GM21390 (cell line): Measurements from ENCODE around the gene NECTIN2.
"Not testable (repeated sequence)": the region's sequence is repeated elsewhere in the genome, so short reads cannot be mapped to it uniquely, and the experiment has no call there.

Experiments used
- ATAC-seq: cut with Tn5 transposase; IDR thresholded peaks from one replicate; pipeline ENCODE4 v1.9.1; 2021; ENCODE audit not compliant: unreplicated experiment

Gene NECTIN2

DNA sequence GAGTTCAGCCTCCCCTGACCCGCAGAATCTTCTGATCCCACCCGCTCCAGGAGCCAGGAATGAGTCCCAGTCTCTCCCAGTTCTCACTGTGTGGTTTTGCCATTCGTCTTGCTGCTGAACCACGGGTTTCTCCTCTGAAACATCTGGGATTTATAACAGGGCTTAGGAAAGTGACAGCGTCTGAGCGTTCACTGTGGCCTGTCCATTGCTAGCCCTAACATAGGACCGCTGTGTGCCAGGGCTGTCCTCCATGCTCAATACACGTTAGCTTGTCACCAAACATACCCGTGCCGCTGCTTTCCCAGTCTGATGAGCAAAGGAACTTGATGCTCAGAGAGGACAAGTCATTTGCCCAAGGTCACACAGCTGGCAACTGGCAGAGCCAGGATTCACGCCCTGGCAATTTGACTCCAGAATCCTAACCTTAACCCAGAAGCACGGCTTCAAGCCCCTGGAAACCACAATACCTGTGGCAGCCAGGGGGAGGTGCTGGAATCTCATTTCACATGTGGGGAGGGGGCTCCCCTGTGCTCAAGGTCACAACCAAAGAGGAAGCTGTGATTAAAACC, 58.4 kb downstream of the NECTIN2 start:
- ATAC-seq = no peak

DNA sequence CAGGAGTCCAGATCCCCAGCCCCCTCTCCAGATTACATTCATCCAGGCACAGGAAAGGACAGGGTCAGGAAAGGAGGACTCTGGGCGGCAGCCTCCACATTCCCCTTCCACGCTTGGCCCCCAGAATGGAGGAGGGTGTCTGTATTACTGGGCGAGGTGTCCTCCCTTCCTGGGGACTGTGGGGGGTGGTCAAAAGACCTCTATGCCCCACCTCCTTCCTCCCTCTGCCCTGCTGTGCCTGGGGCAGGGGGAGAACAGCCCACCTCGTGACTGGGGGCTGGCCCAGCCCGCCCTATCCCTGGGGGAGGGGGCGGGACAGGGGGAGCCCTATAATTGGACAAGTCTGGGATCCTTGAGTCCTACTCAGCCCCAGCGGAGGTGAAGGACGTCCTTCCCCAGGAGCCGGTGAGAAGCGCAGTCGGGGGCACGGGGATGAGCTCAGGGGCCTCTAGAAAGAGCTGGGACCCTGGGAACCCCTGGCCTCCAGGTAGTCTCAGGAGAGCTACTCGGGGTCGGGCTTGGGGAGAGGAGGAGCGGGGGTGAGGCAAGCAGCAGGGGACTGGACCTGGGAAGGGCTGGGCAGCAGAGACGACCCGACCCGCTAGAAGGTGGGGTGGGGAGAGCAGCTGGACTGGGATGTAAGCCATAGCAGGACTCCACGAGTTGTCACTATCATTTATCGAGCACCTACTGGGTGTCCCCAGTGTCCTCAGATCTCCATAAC, 59.5 kb downstream of the NECTIN2 start, which contains the start of gene APOE:
Gene APOE, plus strand, starts transcription at position 360 of the 724 bp plus-strand sequence. CDS start 829 bp downstream, outside the sequence.
- no peak for ATAC-seq

DNA sequence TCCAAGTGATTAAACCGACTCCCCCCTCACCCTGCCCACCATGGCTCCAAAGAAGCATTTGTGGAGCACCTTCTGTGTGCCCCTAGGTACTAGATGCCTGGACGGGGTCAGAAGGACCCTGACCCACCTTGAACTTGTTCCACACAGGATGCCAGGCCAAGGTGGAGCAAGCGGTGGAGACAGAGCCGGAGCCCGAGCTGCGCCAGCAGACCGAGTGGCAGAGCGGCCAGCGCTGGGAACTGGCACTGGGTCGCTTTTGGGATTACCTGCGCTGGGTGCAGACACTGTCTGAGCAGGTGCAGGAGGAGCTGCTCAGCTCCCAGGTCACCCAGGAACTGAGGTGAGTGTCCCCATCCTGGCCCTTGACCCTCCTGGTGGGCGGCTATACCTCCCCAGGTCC, 61.5 kb downstream of the NECTIN2 start:
- ATAC-seq = no peak

DNA sequence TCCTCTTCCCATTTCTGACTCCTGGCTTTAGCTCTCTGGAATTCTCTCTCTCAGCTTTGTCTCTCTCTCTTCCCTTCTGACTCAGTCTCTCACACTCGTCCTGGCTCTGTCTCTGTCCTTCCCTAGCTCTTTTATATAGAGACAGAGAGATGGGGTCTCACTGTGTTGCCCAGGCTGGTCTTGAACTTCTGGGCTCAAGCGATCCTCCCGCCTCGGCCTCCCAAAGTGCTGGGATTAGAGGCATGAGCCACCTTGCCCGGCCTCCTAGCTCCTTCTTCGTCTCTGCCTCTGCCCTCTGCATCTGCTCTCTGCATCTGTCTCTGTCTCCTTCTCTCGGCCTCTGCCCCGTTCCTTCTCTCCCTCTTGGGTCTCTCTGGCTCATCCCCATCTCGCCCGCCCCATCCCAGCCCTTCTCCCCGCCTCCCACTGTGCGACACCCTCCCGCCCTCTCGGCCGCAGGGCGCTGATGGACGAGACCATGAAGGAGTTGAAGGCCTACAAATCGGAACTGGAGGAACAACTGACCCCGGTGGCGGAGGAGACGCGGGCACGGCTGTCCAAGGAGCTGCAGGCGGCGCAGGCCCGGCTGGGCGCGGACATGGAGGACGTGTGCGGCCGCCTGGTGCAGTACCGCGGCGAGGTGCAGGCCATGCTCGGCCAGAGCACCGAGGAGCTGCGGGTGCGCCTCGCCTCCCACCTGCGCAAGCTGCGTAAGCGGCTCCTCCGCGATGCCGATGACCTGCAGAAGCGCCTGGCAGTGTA, 62.2 kb downstream of the NECTIN2 start:
- ATAC-seq = no peak

DNA sequence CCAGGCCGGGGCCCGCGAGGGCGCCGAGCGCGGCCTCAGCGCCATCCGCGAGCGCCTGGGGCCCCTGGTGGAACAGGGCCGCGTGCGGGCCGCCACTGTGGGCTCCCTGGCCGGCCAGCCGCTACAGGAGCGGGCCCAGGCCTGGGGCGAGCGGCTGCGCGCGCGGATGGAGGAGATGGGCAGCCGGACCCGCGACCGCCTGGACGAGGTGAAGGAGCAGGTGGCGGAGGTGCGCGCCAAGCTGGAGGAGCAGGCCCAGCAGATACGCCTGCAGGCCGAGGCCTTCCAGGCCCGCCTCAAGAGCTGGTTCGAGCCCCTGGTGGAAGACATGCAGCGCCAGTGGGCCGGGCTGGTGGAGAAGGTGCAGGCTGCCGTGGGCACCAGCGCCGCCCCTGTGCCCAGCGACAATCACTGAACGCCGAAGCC, 62.8 kb downstream of the NECTIN2 start:
- no peak for ATAC-seq

DNA sequence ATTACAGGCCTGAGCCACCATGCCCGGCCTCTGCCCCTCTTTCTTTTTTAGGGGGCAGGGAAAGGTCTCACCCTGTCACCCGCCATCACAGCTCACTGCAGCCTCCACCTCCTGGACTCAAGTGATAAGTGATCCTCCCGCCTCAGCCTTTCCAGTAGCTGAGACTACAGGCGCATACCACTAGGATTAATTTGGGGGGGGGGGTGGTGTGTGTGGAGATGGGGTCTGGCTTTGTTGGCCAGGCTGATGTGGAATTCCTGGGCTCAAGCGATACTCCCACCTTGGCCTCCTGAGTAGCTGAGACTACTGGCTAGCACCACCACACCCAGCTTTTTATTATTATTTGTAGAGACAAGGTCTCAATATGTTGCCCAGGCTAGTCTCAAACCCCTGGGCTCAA, 63.7 kb downstream of the NECTIN2 start:
- no peak for ATAC-seq

DNA sequence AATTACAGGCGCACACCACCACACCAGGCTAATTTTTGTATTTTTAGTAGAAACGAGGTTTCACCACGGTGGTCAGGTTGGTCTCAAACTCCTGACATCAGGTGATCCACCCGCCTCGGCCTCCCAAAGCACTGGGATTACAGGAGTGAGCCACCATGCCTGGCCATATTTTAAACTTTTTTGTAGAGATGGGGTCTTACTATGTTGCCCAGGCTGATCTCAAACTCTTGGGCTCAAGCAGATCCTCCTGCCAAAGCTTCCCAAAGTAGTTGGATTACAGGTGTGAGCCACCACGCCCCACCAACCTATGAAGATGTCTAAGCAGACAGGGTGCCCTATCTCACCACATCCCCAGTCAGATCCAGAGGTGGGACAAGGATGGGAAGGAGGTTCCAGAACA, 65.8 kb downstream of the NECTIN2 start:
- not testable (repeated sequence) for ATAC-seq

DNA sequence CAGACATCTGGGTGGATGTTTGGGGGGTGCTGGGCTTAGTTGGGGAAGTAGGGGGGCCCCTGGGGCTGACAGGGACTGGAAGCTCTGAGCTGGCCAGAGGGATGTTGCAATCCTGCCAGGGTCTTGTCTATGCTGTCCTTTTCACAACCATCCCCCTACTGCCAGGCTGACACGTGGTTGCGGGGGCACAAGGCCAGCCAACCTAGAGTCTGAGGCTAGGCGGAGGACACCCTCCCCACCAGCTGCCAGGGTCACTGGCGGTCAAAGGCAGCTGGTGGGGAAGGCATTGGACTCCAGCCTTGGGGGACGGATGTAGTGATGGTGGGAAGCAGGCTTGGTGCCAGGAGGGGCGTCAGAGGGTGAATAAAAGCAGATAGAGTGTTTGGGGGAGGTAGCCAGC, 66.8 kb downstream of the NECTIN2 start:
- ATAC-seq = no peak

DNA sequence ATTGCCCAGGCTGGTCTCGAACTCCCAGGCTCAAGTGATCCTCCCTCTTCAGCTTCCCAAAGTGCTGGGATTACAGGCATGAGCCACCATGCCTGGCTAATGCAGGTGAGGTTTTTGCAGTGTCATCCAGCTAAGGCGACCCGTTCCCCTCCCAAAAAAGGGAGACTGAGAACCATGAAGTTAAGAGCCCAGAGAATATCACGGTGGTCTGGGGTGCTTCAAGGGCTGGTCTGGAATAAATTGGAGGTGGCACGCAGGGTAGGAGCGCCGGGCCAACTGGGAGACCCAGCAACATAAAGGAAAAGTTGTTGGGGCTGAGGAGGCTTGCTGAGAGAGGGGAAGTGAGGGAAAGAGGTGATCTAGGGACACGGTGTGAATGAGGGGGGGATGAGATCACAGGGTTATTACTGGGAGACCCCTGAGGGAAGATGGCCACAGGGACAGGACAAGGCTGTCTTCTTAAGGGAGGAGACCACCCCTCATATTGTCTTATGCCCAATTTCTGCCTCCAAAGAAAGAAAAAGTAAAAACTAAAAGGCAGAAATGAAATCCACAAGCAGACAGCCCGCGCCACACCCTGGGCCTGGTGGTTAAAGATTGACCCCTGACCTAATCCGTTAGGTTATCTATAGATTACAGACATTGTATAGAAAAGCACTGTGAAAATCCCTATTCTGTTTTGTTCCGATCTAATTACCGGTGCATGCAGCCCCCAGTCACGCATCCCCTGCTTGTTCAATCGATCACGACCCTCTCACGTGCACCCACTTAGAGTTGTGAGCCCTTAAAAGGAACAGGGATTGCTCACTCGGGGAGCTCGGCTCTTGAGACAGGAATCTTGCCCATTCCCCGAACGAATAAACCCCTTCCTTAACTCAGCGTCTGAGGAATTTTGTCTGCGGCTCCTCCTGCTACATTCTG, 67.7 kb downstream of the NECTIN2 start:
- ATAC-seq = not testable (repeated sequence)

DNA sequence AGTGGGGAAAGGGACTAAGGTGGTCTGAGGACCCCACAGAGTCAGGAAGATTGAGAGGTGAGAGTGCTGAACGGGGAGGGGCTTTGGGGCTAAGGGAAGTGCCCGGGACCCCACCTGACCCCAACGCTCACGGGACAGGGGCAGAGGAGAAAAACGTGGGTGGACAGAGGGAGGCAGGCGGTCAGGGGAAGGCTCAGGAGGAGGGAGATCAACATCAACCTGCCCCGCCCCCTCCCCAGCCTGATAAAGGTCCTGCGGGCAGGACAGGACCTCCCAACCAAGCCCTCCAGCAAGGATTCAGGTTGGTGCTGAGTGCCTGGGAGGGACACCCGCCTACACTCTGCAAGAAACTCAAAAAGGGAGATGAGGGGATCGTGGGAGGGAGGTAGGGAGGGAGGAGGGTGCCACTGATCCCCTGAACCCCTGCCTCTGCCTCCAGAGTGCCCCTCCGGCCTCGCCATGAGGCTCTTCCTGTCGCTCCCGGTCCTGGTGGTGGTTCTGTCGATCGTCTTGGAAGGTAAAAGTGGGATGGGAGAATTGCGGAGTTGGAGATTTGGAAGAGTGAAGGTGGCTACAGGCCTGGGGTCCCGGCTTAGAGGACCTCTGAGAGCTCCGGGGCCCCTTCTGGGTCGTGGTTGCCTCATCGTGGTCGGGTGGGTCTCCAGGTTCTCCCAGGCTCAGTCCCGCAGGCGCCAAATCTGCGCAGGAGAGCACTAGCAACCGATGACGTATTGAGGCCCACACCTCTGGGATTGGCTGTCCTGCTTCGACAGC, 68.5 kb downstream of the NECTIN2 start, which contains the start of gene APOC1:
Gene APOC1, plus strand, starts transcription at position 176 of the 774 bp plus-strand sequence. Its CDS starts 284 bp downstream, at position 460.
- not testable (repeated sequence) for ATAC-seq

DNA sequence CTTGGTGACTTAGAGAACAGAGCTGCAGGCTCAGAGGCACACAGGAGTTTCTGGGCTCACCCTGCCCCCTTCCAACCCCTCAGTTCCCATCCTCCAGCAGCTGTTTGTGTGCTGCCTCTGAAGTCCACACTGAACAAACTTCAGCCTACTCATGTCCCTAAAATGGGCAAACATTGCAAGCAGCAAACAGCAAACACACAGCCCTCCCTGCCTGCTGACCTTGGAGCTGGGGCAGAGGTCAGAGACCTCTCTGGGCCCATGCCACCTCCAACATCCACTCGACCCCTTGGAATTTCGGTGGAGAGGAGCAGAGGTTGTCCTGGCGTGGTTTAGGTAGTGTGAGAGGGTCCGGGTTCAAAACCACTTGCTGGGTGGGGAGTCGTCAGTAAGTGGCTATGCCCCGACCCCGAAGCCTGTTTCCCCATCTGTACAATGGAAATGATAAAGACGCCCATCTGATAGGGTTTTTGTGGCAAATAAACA, 78.2 kb downstream of the NECTIN2 start:
- no peak for ATAC-seq

DNA sequence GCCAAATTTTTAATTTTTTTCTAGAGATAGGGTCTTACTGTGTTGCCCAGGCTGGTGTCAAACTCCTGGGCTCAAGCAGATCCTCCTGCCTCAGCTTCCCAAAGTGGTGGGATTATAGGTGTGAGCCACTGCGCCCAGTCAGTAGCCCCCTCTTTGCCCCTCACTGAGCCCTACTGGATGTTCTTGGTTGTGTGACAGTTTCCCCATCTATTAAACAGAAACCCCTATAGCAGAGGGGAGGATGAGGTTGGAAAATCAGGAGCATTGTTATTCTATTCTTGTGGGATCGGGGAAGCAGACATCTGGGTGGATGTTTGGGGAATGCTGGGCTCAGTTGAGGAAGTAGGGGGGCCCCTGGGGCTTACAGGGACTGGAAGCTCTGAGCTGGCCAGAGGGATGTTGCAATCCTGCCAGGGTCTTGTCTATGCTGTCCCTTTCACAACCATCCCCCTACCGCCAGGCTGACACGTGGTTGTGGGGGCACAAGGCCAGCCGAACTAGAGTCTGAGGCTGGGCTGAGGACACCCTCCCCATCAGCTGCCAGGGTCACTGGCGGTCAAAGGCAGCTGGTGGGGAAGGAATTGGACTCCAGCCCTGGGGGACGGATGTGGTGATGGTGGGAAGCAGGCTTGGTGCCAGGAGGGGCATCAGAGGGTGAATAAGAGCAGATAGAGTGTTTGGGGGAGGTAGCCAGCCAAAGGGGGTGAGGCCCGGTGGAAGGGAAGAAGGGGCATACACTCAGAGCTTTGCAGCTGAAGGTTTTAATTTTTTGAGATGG, 79.2 kb downstream of the NECTIN2 start:
- ATAC-seq = no peak

DNA sequence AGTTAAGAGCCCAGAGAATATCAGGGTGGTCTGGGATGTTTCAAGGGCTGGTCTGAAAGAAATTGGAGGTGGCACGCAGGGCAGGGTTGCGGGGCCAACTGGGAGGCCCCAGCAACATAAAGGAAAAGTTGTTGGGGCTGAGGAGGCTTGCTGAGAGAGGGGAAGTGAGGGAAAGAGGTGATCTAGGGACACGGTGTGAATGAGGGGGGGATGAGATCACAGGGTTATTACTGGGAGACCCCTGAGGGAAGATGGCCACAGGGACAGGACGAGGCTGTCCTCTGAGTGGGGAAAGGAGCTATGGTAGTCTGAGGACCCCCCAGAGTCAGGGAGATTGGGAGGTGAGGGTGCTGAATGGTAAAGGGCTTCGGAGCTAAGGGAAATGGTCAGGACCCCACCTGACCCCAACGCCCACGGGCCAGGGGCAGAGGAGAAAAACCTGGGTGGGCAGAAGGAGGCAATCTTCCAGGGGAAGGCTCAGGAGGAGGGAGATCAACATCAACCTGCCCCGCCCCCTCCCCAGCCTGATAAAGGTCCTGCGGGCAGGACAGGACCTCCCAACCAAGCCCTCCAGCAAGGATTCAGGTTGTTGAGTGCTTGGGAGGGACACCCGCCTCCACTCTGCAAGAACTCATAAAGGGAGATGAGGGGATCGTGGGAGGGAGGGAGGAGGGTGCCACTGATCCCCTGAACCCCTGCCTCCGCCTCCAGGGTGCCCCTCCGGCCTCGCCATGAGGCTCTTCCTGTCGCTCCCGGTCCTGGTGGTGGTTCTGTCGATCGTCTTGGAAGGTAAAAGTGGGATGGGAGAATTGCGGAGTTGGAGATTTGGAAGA, 80.4 kb downstream of the NECTIN2 start:
- ATAC-seq = not testable (repeated sequence)

DNA sequence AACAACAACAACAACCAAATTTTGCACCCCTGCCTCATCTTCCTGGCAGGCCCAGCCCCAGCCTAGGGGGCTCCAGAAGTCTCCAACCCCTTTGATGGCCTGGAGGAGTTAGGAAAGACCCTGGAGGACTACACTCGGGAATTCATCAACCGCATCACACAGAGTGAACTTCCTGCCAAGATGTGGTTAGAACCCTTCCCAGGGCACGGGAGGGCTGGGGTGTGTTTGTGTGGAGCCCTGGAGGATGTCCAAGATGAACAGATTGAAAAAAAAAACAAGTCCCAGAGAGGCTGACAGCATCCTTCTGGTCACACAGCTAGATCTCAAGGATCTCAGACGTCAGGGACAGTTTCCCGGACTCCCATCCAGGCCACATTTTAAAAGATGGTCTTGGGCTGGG, 81.6 kb downstream of the NECTIN2 start:
- no peak for ATAC-seq

DNA sequence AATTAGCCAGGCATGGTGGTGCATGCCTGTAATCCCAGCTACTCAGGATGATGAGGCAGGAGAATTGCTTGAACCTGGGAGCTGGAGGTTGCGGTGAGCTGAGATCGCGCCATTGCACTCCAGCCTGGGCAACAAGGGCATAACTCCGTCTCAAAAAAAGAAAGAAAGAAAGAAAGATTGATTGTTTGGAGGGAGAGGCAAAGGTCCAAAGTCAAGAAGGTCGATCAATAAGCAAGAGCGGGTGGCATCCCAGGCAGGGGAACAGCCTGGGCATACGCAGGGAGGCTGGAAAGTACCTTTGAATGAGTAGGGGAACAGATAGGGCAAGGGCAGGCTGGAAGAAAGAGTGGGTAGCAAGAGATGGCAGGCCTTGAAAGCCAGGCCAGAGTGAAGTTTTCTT, 84.0 kb downstream of the NECTIN2 start:
- no peak for ATAC-seq

DNA sequence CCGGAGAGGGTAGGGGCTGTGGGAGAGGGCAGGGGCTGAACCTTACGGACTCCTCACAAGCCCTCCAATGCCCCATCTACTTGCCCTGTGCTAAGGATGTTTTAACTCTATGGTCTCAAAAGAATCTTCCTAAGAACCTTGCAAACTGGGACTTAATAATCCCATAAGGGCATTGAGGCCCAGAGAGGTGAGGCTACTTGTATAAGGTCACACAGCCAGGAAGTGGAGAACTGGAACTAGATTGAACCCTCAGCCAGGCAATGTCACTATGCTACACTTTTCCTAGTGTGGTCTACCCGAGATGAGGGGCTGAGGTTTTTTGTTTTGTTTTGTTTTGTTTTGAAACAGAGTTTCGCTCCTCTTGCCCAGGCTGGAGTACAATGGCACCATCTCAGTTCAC, 85.4 kb downstream of the NECTIN2 start:
- ATAC-seq = no peak
